ENCODE results near the gene RBMS3.
A peak's percentile ranks its signal among the peaks of the same experiment; 100 is the strongest.

Gene RBMS3

DNA sequence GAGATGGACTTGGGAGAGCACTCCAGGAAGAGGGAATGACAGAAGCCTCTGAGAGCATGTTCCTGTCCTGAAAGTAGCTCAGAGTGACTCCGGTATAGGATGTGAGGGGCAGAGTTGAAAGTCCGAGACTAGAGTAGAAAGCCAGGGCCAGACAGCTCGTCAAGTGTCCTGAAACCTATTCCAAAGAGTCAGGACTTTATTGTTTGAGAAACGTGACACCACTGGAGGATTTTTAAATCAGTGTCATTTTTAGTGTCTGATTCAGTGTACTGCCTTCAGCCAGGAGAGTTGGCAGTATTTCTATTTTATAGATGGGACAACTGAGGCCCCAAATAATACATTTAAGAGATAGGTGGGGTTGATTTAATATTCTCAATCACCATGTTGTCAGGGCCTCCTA, 1.6 kb upstream of the RBMS3 start:
- DNase-seq, result no peak

DNA sequence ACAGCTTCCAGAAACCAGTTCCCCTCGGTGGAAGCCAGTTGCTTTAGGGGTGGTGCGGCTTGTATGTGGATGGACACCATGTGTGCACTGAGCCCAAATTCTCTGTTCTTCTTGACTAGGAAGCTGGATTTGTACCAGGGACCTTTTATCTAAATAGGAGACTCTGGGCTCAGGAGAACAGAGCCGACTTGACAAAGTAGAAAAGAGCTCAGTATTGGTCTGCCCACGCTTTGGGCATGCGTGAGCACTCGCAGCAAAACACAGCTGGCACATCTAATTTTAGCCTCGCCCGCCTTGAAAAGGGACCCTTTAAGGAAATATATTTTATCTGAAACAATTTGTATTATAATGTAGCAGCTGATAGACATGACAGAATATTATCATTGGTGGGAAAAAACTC, 1.1 kb upstream of the RBMS3 start:
- DNase-seq, result no peak

DNA sequence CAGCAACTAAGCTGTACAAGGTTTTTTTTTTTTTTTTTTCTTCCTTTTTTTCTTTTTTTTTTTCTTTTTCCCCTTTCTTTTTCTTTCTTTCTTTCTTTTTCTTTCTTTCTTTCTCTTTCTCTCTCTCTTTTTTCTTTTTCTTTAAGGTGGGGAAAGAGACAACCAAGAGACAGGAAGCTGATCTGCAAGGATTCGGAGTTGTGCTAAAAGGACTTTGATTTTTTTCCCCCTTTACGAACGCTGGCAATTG, 148 bp downstream of the RBMS3 start:
- DNase-seq, result no peak

DNA sequence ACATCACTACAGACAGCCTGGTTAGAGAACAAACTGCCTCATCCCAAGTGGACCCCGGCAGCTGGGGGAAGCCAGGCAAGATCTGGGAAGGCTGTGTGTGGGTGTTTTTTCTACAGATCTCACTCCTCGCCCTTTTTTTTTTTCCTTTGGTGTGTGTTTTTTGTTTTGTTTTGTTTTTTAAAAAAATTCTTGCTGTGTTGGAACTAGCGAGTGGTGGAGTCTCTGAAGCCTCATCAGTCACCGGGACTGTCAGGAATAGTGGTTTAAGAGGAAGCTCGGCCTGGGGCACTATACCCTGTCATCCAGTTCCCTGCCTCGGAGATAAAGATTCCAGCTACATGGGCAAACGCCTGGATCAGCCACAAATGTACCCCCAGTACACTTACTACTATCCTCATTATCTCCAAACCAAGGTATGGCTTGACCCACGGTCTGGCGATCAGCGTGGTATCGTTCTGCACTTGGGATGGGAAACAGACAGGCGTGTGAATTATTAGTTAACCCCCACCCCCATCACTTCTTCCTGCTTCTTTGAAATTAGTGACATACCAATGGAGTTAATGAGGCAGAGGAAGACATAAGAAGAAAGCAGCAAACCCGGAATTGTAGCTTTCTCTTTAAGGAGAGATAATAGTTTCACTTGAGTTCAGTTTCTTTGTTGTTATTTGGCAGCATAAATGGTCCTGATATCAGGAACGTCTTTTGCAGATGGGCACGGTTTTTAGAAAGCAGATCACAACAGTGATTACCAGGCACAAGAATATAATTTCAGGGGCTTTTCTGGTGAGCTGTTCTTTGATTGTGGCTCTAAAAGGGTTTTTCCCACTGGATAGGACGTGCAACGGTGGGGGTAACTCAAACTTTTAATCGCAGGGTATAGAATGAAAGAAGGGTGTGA, 722 bp downstream of the RBMS3 start:
- peak; percentile 2 to 4 for DNase-seq

DNA sequence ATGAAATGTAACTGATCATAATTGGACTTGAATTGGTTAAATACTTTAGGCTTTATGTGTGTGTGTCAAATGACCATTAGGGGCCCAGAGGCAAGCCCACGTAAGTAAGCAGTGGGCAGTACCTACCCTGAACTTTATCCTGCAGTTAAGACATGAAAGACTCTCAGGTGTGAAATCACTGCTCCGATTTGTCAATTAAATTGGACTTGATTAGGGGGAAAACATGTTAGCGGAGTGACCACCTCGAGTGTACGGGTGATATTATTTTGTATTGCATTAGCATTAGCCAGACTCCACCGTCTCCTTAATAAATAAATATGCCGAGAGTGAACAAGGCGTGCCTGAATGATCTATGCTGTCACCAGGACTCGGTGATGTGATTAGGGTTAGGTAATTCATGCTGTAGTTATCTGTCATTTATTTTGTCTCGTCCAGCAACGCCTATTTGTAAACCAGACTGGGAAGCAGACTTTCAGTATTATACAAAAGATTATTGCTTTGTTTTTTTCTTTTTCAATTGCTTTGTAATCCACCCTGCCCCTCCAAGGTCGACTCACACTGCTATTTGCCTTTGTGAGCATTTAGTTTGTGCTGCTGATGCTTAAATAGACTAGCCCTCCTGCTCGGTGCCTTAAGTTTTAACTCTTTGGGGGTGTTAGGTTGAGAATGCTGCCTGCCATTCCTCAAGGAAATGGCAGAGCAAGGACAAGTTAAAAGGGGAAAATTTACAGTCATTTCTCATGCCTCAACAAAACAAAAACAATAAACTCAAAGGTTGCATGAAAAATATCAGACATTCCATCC, 1.8 kb downstream of the RBMS3 start:
- no peak for DNase-seq

DNA sequence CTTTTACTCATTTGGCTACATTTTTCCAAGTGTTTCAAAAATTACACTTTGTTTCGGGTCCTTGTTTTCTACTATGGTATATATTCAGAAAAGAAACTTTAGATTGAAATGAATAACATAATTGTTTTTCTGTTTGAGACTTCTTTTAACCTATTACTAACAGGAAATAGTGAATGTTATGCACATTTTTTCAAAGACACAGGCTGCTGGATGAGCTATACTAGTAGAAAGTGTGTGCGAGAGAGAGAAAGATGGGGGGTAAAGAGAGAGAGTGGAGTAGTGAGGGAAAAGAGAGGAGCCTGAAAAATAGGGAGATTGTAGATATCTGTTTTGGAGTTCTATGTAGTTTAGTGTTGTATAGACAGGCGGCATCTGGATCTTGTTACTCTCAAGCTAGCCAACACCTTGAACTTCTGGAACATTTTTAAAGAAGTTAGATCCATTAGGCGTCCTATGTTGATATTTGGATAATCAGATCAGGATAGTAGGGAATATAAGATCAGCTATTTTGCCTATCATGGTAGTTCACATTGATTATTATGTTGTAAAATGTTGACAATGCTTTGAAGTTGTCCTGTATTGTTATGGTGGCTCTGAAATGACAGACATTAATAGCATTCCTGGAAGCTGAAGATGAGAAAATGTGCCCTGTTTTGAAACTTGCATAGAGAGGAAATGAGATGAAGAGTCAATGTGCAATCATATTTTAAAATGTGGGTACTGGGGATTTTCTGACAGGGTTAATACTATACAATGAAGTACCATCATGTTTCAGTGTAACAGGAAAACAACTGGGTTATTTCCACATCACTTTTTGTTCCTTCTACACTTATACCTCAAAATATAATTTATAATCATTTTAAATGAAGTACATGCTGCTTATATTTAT, 2.6 kb downstream of the RBMS3 start:
- DNase-seq, result no peak

DNA sequence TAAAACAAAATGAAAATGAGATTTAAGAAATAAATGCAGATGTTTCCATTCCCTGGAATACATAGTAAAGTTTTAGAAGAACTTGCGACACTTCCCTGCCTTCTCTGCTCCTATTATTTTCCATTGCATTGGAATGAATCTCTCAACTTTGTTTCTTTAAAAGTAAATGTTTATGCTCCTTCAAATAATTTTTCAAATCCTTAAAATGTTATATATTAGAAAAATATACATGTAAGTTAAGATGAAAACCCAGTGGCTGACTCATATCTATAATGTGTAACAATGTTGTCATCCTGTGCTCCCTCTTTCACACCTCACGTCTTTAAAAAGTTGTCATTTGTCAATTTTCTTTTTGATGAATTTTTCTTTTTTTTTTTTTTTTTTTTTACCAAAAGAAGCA, 3.6 kb downstream of the RBMS3 start:
- DNase-seq, result no peak

DNA sequence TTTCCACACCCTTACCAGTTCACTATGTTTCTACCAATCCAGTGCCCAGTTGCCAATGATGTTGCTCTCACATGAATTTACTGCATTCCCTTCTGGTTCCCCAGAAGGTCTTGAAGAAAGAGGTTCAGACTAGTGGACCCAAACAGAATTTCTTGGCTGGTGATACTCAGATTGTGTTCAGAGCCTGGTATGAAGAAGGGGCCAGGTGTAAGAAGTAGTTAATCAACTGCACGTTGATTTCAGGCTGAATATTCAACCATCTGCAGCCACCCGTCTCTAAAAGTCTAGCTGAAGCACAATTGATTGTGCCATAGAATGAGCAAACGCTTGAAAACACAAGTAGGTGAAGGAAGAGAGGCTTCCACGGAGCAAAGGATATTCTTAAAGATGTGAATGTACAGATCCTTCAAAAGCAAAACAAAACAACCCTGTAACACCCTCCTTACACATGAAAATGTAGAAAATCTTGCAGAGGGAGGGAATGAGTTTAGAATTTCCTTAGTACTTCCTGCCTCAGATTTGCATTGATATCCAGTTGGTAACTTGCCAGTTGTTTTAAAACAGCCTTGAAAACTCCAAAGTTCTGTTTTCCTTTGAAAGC, 4.7 kb downstream of the RBMS3 start:
- no peak for DNase-seq

DNA sequence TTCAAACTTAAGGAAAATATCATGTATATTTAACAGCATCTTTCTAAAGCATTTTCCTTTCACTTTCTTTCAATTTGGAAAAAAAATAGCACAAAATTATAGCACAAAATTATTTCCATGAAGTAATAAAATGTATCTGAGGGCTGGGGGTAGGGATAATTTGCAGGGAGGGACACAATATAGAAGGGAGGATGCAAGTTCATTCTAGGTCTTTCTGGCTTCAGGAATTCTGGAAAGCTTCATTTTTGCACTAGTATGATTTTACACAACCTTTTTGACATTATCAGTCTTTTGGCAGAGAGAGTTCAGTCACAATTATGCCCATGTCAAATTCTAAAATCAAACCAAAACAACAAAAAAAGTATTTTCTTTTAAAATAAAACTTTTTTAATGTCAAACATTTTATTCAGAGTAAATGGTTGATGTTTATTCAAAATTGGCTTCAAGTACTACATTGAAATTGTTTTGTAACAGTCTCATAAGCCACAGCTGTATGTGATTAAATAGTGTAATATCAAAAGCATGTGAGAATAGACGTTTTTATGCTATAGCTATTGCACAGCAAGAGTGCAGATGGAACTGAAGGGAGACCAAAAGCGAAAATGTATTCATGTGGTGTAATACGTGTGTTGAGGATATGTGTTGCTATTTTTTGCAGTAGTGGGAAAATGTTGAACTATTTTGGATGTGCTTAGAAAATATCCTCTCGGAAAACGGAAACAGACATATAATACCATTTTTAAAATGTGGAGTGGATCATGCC, 5.8 kb downstream of the RBMS3 start:
- no peak for DNase-seq

DNA sequence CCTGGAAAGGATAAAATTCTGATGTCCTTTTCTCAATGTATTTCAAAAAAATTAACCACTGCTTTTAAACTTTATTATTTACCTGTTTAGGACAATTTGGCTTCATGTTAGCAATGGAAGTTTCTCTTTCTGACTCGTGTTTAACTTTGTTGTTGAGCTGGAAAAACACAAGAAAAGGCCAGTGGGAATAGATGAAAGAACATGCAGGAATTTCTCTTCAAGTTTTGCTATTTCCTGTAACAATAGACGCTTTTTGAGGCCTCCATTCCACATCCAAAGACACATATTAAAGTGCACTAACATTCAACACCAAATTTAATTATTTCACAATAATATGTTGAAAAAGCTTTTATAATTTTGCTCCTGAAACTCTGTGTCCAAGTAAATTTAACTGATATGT, 9.7 kb downstream of the RBMS3 start:
- DNase-seq, result no peak

DNA sequence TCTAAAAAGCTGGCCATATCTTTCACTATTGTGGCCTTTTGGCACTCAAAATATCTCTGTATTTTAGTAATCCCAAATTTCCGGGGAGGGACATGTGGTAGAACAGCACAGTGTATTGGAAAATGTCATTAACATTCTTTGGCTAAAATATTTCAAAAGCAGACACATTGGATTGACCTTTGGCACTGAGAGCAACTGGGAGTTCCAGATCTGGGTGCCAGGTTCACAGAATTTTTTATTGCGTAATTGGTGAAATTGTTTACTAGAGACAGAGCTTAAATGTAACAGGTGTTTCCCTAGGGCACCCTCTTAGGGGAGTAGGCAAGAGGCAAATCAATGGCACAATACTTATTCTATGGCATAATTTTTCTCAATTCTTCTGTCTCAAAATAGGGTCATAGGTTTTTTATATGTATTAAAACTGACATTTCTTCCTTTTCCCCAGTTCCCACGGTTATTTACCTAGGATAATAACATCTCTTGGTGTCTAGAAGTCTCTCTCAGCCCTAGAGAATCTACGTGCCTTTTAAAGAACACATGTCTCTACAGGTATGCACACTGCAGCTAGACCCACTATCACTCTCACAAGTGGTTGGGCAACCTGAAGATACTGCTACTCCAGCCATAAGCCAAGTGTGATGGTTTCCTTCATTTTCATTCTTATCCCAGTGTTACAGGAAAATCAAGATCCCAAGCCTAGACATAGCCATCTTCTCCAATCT, 10.6 kb downstream of the RBMS3 start:
- no peak for DNase-seq

DNA sequence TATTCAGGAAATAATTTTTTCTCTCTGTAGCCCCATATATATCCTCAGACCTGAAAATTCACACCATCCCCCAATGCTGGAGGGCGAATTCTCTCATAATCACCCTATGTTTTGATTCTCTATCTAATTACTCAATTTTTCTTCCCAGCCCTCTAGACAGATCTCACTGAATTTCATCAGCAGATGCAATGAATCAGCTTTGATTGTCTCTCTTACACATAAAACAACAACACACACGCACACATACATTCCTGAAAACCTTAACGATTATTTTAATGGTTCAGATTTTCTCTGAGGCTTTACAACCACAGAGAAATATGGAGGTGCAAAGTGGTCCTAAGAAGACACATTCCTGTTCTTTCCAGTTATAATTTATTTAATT, 11.1 kb downstream of the RBMS3 start:
- DNase-seq, result no peak

DNA sequence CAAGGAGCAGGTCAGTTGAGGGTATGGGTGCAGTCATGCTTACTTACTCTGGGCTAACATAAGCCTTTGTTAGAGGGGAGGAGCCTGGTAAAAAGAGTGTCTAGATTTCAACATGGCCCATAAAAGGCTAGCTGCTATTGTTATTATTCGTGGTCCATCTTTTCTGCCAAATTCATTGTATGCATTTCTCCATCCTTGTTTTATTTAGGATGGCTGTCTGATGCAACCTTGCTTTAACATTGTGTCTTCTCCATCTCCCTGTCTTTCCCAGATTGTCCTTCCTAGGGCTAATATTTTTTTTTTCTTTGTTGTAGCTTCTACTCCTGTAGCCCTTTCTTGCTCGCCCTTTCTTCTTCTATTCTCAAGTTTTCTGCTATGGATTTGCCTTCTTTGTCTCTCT, 12.6 kb downstream of the RBMS3 start:
- DNase-seq, result no peak

DNA sequence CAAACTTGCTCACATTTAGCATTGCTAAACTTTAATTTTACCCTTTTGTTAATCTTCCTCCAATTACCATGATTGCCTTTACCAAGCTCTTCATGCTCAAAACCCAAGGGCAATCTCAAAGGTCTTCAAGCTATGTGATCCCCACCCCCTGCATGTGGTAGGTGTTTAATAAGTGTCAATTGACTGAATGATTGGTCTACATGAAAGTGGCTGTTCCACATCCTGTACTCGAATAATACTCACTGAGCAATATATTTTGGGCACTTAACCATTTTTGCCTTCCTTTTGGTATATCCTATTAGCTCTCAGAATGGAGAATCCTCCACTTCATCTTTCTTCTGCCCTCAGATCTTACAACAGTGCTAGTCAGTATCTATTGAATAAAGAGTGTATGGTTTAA, 17.1 kb downstream of the RBMS3 start:
- no peak for DNase-seq

DNA sequence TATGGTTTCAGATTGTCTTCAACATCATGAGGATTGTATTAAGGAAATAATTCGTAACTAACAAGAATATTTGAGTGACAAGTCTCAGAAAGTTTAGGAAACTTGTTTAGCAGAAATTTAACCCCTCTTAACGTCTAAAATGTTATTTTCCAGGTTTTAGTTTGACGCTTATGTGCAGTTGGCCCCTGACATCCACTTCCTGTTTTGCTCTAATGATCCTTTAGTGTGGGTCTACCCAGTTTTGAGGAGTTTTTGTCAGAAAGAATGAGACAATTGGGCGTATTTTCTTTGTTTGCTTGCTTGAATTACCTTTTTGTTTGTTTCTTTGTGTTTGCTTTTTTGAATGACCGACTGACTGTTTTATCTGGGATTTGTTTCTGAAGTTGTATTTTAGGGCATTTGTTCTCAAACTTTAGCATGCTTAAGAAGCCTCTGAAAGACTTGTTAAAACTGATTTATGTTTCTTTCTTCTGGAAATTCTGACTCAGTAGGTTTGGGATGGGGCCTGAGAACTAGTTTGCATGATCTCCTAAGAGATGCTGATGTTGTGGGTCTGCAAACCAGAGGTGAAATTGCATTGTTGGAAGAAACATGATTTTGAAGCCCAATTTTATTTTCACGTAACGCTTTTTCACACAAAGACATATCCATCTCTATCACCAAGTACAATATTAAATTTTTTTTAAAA, 20.6 kb downstream of the RBMS3 start:
- DNase-seq, result no peak

DNA sequence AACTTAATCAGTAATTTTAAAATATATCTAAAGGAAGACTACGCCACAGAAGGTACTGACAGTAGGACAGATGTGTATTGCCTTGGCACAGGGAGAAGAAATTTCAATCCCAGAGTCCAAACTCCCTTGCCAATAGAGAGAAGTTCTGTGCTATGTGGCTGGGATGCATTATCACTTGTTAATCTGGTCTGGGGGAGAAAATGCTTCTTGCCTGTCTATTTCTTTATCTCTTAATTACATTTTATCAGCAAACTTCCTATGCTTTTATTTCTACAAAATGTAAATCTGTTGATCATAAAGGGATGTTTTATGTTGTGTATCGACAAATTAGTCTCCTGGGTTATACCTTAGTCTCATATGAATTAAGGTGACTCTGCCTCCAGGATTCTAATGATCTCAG, 21.7 kb downstream of the RBMS3 start:
- DNase-seq, result no peak

DNA sequence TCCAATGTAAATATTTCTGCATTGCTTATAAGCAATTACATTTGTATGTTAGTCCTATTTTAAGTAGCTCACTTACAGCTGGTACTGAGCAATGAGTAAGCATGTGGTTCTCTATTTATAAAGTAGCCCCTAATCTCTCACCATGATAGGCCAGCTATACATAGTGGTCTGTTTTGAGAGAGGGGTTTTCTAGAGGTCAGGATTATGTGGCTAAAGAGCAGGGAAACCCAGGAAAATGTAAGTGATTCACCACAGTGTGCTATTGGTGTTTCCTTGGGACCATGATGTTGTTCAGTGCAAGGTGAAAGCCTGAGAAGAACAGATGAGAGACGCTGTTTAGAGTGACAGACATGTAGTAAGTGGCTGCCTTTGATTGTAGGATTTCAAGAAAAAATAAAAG, 26.4 kb downstream of the RBMS3 start:
- no peak for DNase-seq

DNA sequence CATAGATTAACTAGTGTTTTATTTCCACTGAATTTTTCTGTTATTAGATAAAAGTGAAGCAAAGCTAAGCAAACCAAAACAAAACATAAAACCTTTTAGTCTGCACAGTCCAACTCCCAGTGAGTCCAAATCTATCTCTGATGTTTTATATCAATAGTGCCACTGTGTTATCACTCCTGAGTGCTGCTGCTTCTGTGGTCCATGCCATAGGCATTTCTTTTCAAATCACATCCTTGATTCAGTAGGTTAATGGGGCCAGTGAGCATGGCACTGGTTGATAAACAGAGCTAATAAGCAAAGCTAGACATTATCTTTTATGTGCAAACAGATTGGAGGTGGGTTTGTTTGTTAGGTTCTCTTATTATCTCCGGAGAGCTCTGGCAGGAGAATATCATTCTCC, 30.0 kb downstream of the RBMS3 start:
- DNase-seq, result no peak

DNA sequence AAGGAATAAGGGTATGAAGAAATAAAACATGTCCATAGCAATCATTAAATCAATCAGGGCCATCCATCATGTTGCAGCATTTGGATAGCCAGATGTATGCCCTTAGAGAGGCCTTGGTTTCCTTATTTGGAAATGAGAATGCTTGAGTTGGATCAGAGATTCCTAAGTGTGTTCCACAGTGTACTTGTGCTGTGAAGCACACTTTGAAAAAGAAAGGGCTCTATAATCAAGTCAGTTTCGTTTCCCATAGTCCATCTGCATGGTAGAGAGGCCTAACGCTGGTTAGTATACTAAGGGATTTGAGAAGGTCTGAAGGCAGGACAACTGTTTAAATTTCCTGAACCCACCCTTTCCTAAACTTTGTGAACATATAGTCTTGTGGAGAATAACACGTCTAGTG, 30.9 kb downstream of the RBMS3 start:
- DNase-seq, result no peak

DNA sequence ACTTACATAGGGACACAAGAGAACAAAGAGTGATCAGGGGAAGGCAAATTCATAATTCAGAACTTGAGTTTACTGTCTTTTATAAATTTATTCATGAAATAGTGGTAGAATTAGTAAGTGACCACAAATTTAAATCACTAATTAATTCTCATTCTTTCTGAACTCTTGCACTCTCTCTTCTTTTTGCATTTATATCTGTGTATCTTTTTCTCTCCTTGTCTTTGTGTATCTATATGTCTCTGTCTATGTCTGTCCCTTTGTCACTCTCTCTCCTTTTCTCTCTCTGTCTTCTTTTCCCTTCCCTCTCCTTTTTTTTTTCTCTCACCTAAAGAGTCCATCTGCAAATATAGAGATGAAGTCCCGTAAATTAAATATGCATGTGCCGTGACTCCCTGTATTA, 31.5 kb downstream of the RBMS3 start:
- no peak for DNase-seq

DNA sequence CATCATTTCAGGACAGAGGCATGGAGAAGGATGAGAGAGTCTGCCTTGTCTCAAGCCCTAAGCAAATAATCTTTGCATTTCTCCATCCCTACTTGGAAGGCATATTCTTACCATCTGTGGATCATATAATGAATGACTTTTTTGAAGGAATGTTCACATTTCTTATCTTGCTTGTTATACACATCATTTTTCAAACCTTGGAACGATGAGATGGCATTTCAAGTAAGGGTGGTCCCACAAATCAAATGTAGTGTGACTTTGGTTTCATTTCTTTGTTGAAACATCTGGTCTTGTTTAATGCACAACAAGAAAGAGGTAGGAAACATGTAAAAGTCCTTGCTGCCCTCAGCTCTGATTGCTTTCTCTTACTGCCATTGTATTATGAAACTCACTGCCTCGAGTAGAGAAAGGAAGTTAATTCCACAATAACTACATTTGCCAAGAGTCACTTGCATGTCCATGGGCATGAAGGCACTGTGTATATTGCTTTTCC, 32.1 kb downstream of the RBMS3 start:
- DNase-seq, result no peak

All from Kasumi-1 (cell line).